Neural progenitor cell (in vitro differentiated cells): ENCODE measurements around the gene MID2. TPM values are rescaled to one million over a fixed set of nuclear protein-coding genes. Genes with fewer than 3 reads are reported as not detected.

Experiments
- DNase-seq: peaks from one replicate; pipeline ENCODE4 v3.0.0-alpha.2; 2016; ENCODE audit warnings: low spot score
- H2AFZ ChIP-seq: fragments of 200-600 bp; sonication (generic); replicated peaks from 2 replicates; pipeline ENCODE4 v1.6.1; 2016; ENCODE audit warnings: antibody characterized with exemption
- H3F3A ChIP-seq: fragments of 200-600 bp; sonication (generic); 2 replicates; pipeline ENCODE4 v1.6.1; 2016; ENCODE audit warnings: antibody characterized with exemption, low read depth
- H3K27ac ChIP-seq: fragments of 200-600 bp; sonication (generic); 2 replicates; pipeline ENCODE4 v1.5.1; 2016; ENCODE audit warnings: mild to moderate bottlenecking
- H3K27me3 ChIP-seq: fragments of 200-600 bp; sonication (generic); 2 replicates; pipeline ENCODE4 v1.6.1; 2016; ENCODE audit warnings: mild to moderate bottlenecking, moderate library complexity
- H3K36me3 ChIP-seq: fragments of 200-600 bp; sonication (generic); 2 replicates; pipeline ENCODE4 v1.5.1; 2016
- H3K4me1 ChIP-seq: fragments of 200-600 bp; sonication (generic); 2 replicates; pipeline ENCODE4 v1.6.1; 2016; ENCODE audit warnings: mixed run types
- H3K4me2 ChIP-seq: fragments of 200-600 bp; sonication (generic); 2 replicates; pipeline ENCODE4 v1.6.1; 2016
- H3K4me3 ChIP-seq: fragments of 200-600 bp; sonication (generic); 2 replicates; pipeline ENCODE4 v1.5.1; 2016
- H3K79me2 ChIP-seq: fragments of 200-600 bp; sonication (generic); 2 replicates; pipeline ENCODE4 v1.6.1; 2016; ENCODE audit warnings: low read depth
- H3K9ac ChIP-seq: fragments of 200-600 bp; sonication (generic); 2 replicates; pipeline ENCODE4 v1.6.1; 2016
- H3K9me3 ChIP-seq: fragments of 200-600 bp; sonication (generic); 2 replicates; pipeline ENCODE4 v1.5.1; 2016; ENCODE audit warnings: low read depth
- H4K20me1 ChIP-seq: fragments of 200-600 bp; sonication (generic); 2 replicates; pipeline ENCODE4 v1.6.1; 2016; ENCODE audit warnings: low read depth
- H3K27ac Mint-ChIP-seq: 3 replicates; pipeline ENCODE4 v1.8.0; 2021; ENCODE audit warnings: mixed read lengths
- H3K27me3 Mint-ChIP-seq: 2 replicates; pipeline ENCODE4 v1.8.0; 2022; ENCODE audit warnings: low read depth, mild to moderate bottlenecking, inconsistent platforms, moderate library complexity, mixed read lengths; ENCODE audit not compliant: insufficient read depth
- H3K36me3 Mint-ChIP-seq: 3 replicates; pipeline ENCODE4 v1.8.0; 2021; ENCODE audit warnings: mixed read lengths
- H3K4me1 Mint-ChIP-seq: 3 replicates; pipeline ENCODE4 v1.8.0; 2021; ENCODE audit warnings: mixed read lengths
- H3K4me3 Mint-ChIP-seq: 3 replicates; pipeline ENCODE4 v1.8.0; 2021; ENCODE audit warnings: mild to moderate bottlenecking, moderate library complexity, mixed read lengths
- H3K9me3 Mint-ChIP-seq: 3 replicates; pipeline ENCODE4 v1.8.0; 2020; ENCODE audit warnings: mixed read lengths
- CTCF ChIP-seq: fragments of 200-600 bp; sonication (generic); IDR thresholded peaks from 2 replicates; pipeline ENCODE4 v1.5.1; 2017; ENCODE audit warnings: antibody characterized with exemption, mild to moderate bottlenecking
- EZH2 ChIP-seq: fragments of 200-600 bp; sonication (generic); IDR thresholded peaks from 2 replicates; pipeline ENCODE4 v1.6.1; 2017; ENCODE audit warnings: antibody characterized with exemption, mild to moderate bottlenecking, moderate library complexity
- EZH2phosphoT487 ChIP-seq: fragments of 200-600 bp; sonication (generic); IDR thresholded peaks from 2 replicates; pipeline ENCODE4 v1.6.1; 2017; ENCODE audit warnings: antibody characterized with exemption
- total RNA-seq: library from RNA; depleted of rRNA; stranded (reverse); fragments of >200 nt; gene quantifications from 2 replicates; pipeline ENCODE4 v1.2.3, GENCODE V29; 2015; ENCODE audit warnings: low replicate concordance

MID2 gene
- total RNA-seq, 1 donor from 2014 or later, result 1.2 TPM

- H3K27me3 ChIP-seq, result no peaks in the 10 kb centered on the region
- H3K79me2 ChIP-seq, result no peaks in the 10 kb centered on the region
- no peaks in the 10 kb centered on the region for H4K20me1 ChIP-seq
- no peak overlapping the region for H3K9ac ChIP-seq
- H3K9me3 ChIP-seq, result no peaks in the 10 kb centered on the region
- no peaks in the 10 kb centered on the region for H3K4me1 ChIP-seq
- Mint-ChIP-seq H3K27me3 (no peaks in the 10 kb centered on the region), H3K4me3 (no peak overlapping the region), H3K9me3 (peaks cover 2% of the 10 kb centered on the region), H3K27ac (no peak overlapping the region), H3K36me3 (no peaks in the 10 kb centered on the region), H3K4me1 (no peaks in the 10 kb centered on the region)
- H3K4me3 ChIP-seq, result no peak overlapping the region
- DNase-seq, result no peak
- H3F3A ChIP-seq, result no peaks in the 10 kb centered on the region
- H2AFZ ChIP-seq, result no peak overlapping the region
- no peak overlapping the region for H3K27ac ChIP-seq
- no peaks in the 10 kb centered on the region for H3K36me3 ChIP-seq
- TF ChIP-seq EZH2phosphoT487, result no peak
- no peak for TF ChIP-seq CTCF
- no peak for TF ChIP-seq EZH2
- H3K4me2 ChIP-seq, result no peak overlapping the region
Measured at GRCh38 chrX:107880054-107880610, 54.5 kb downstream of the MID2 start.

- Histone ChIP-seq H3F3A (no peaks in the 10 kb centered on the region), H3K4me2 (no peak overlapping the region), H3K4me3 (no peak overlapping the region), H3K4me1 (no peaks in the 10 kb centered on the region), H4K20me1 (no peaks in the 10 kb centered on the region), H3K27me3 (no peaks in the 10 kb centered on the region), H3K9ac (no peak overlapping the region), H3K27ac (no peak overlapping the region), H3K36me3 (no peaks in the 10 kb centered on the region), H2AFZ (no peak overlapping the region), H3K79me2 (no peaks in the 10 kb centered on the region), H3K9me3 (no peaks in the 10 kb centered on the region)
- Mint-ChIP-seq H3K36me3 (peaks cover 7% of the 10 kb centered on the region), H3K9me3 (peaks cover 27% of the 10 kb centered on the region), H3K27me3 (no peaks in the 10 kb centered on the region), H3K27ac (no peak overlapping the region), H3K4me3 (no peak overlapping the region), H3K4me1 (no peaks in the 10 kb centered on the region)
- peak; percentile 78 for TF ChIP-seq CTCF
- TF ChIP-seq EZH2, result no peak
- DNase-seq, result peak; percentile 50
Measured at GRCh38 chrX:107894038-107894437, 68.4 kb downstream of the MID2 start.

GRCh38 chrX:107902721-107903120 is 77.1 kb downstream of the MID2 start:
- no peak for DNase-seq
- Histone ChIP-seq H3K79me2 (no peaks in the 10 kb centered on the region), H3K27me3 (no peaks in the 10 kb centered on the region), H3K9me3 (no peaks in the 10 kb centered on the region), H2AFZ (no peak overlapping the region), H3K9ac (no peak overlapping the region), H3F3A (no peaks in the 10 kb centered on the region), H3K4me3 (no peak overlapping the region), H4K20me1 (no peaks in the 10 kb centered on the region), H3K4me2 (no peak overlapping the region), H3K36me3 (no peaks in the 10 kb centered on the region), H3K4me1 (no peaks in the 10 kb centered on the region), H3K27ac (no peak overlapping the region)
- no peaks in the 10 kb centered on the region for H3K4me1 Mint-ChIP-seq
- no peaks in the 10 kb centered on the region for H3K9me3 Mint-ChIP-seq
- H3K27me3 Mint-ChIP-seq, result no peaks in the 10 kb centered on the region
- TF ChIP-seq EZH2 (no peak), CTCF (no peak), EZH2phosphoT487 (no peak)
- H3K27ac Mint-ChIP-seq, result no peak overlapping the region
- H3K36me3 Mint-ChIP-seq, result peaks cover 2% of the 10 kb centered on the region
- H3K4me3 Mint-ChIP-seq, result no peak overlapping the region
